Gastrocnemius medialis (tissue), 4 donors: Measurements from ENCODE around the gene NOP14. TPM values are rescaled to one million over a fixed set of nuclear protein-coding genes. Genes with fewer than 3 reads are reported as not detected.
"Not testable (repeated sequence)": the region's sequence is repeated elsewhere in the genome, so short reads cannot be mapped to it uniquely, and the experiment has no call there.

Source experiments
- ATAC-seq, 2 donors: fragments of 150-250 bp; one replicate each; pipeline ENCODE4 v1.9.1; 2016
- DNase-seq, 2 donors: peaks; one replicate each; pipeline ENCODE4 v3.0.0-alpha.2; 2019
- H3K27ac ChIP-seq, 4 donors: fragments of 200-600 bp; sonication (generic); 1 replicate in 1 of 4; 2 replicates in 3 of 4; pipeline ENCODE4 v1.5.1; 2016 to 2018; ENCODE audit warnings: mild to moderate bottlenecking in 2 of 4, moderate library complexity in 1 of 4
- H3K27me3 ChIP-seq, 3 donors: fragments of 200-600 bp; sonication (generic) in 2 of 3; 1 replicate in 1 of 3; 2 replicates in 2 of 3; pipeline versions ENCODE4 v1.5.1 to v1.6.0; 2016 to 2019; ENCODE audit warnings: mild to moderate bottlenecking in 1 of 3, moderate library complexity in 1 of 3
- H3K36me3 ChIP-seq, 2 donors: fragments of 200-600 bp; sonication (generic) in 1 of 2; one replicate each; pipeline ENCODE4 v1.5.1; 2017 to 2018
- H3K4me1 ChIP-seq, 2 donors: fragments of 200-600 bp; sonication (generic) in 1 of 2; one replicate each; pipeline ENCODE4 v1.5.1; 2016 to 2017; ENCODE audit warnings: mild to moderate bottlenecking in 2 of 2
- H3K4me3 ChIP-seq, 4 donors: fragments of 200-600 bp; sonication (generic) in 3 of 4; 1 replicate in 1 of 4; 2 replicates in 3 of 4; pipeline ENCODE4 v1.5.1; 2016 to 2019; ENCODE audit warnings: mild to moderate bottlenecking in 2 of 4
- H3K9me3 ChIP-seq, 3 donors: fragments of 200-600 bp; sonication (generic) in 2 of 3; 1 replicate in 1 of 3; 2 replicates in 2 of 3; pipeline ENCODE4 v1.5.1; 2016 to 2019
- CTCF ChIP-seq, 5 experiments: fragments of 450-650 bp in 3 of 5; fragments of 200-600 bp in 2 of 5; sonication (generic) in 2 of 5; IDR thresholded peaks in 4 of 5; conservative IDR thresholded peaks in 1 of 5; 1 replicate in 4 of 5; 2 replicates in 1 of 5; pipeline ENCODE4 v1.5.1; 2016 to 2019; ENCODE audit warnings: antibody characterized with exemption in 5 of 5, mild to moderate bottlenecking in 3 of 5, moderate library complexity in 3 of 5
- POLR2A ChIP-seq, 2 donors: fragments of 450-650 bp; IDR thresholded peaks; one replicate each; pipeline ENCODE4 v1.6.1; 2017; ENCODE audit warnings: antibody characterized with exemption in 2 of 2, mild to moderate bottlenecking in 2 of 2, moderate library complexity in 2 of 2
- in situ Hi-C, 4 donors: fragments of 200-750 bp; cut with MboI; loops; one replicate each; pipeline versions ENCODE4 v1.15.0 to v1.8.0; 2017; ENCODE audit warnings: low sequenced_read_pairs in 4 of 4
- intact Hi-C: fragments of 100-400 bp; cut with DNase I; formaldehyde crosslinking; loops from one replicate; pipeline ENCODE4 v1.15.1; 2023; ENCODE audit warnings: low total_unique reads
- total RNA-seq, 4 donors: library from RNA; depleted of rRNA; stranded (reverse); fragments of >200 nt; gene quantifications; one replicate each; pipeline versions ENCODE4 v1.1.0 to v1.2.3, GENCODE V29; 2016

Gene NOP14
- total RNA-seq, 4 donors from 2014 or later, result 16.6 to 46.2 (median 36.2) TPM

- Histone ChIP-seq H3K27me3 (no peaks in the 10 kb centered on the region), H3K36me3 (peaks cover 4 to 97% of the 10 kb centered on the region in 2 donors), H3K27ac (no peak overlapping the region), H3K4me3 (no peak overlapping the region), H3K4me1 (no peaks in the 10 kb centered on the region), H3K9me3 (no peaks in the 10 kb centered on the region)
- intact Hi-C loops (no loop called here), in situ Hi-C loops (loop anchor here in 1 of 4 donors (25.0 kb wide), 1 partner anchor 185 kb away; the partner anchor contains the start of gene TNIP2)
- DNase-seq (peak in 1 of 2 donors; percentile 13), ATAC-seq (no peak)
- TF ChIP-seq CTCF (IDR thresholded peaks at IDR 0.05 in 4 of 5, conservative IDR thresholded peaks at IDR 0.05 in 1 of 5) (no peak), POLR2A (IDR thresholded peaks at IDR 0.05) (no peak)
Observed at GRCh38 chr4:2946812-2947600, 16.2 kb downstream of the NOP14 start.

GRCh38 chr4:2945619-2946604 is 17.3 kb downstream of the NOP14 start:
- H3K4me3 ChIP-seq, H3K27ac ChIP-seq, ATAC-seq, H3K27me3 ChIP-seq, H3K9me3 ChIP-seq, intact Hi-C loops, H3K4me1 ChIP-seq: not testable (repeated sequence)
- in situ Hi-C loops, result loop anchor here in 1 of 4 donors (25.0 kb wide), 1 partner anchor 184 kb away; the partner anchor contains the start of gene TNIP2
- H3K36me3 ChIP-seq, result peaks cover 4 to 97% of the 10 kb centered on the region in 2 donors
- DNase-seq, result peak in 1 of 2 donors; percentile 8

GRCh38 chr4:2944586-2945526 is 18.4 kb downstream of the NOP14 start:
- in situ Hi-C loops (loop anchor here in 1 of 4 donors (25.0 kb wide), 1 partner anchor 183 kb away; the partner anchor contains the start of gene TNIP2), intact Hi-C loops (no loop called here)
- Histone ChIP-seq H3K36me3 (peaks cover 4 to 97% of the 10 kb centered on the region in 2 donors), H3K27ac (no peak overlapping the region), H3K4me1 (no peaks in the 10 kb centered on the region), H3K4me3 (no peak overlapping the region), H3K9me3 (no peaks in the 10 kb centered on the region), H3K27me3 (no peaks in the 10 kb centered on the region)
- ATAC-seq (no peak), DNase-seq (peak in 1 of 2 donors; percentile 12)
- TF ChIP-seq CTCF (IDR thresholded peaks at IDR 0.05 in 4 of 5, conservative IDR thresholded peaks at IDR 0.05 in 1 of 5) (no peak), POLR2A (IDR thresholded peaks at IDR 0.05) (no peak)

- ATAC-seq (no peak), DNase-seq (no peak)
- Histone ChIP-seq H3K4me3 (no peak overlapping the region), H3K4me1 (no peaks in the 10 kb centered on the region), H3K27me3 (no peaks in the 10 kb centered on the region), H3K36me3 (peaks cover 4 to 97% of the 10 kb centered on the region in 2 donors), H3K27ac (no peak overlapping the region), H3K9me3 (no peaks in the 10 kb centered on the region)
- intact Hi-C loops (no loop called here), in situ Hi-C loops (loop anchor here in 1 of 4 donors (25.0 kb wide), 1 partner anchor 182 kb away; the partner anchor contains the start of gene TNIP2)
- TF ChIP-seq CTCF (IDR thresholded peaks at IDR 0.05 in 4 of 5, conservative IDR thresholded peaks at IDR 0.05 in 1 of 5) (no peak), POLR2A (IDR thresholded peaks at IDR 0.05) (no peak)
Observed at GRCh38 chr4:2944091-2944482, 19.1 kb downstream of the NOP14 start.
